Measurements from ENCODE around the gene PRKAG3.
"Not testable (repeated sequence)": the region's sequence is repeated elsewhere in the genome, so short reads cannot be mapped to it uniquely, and the experiment has no call there.

Gene PRKAG3

DNA sequence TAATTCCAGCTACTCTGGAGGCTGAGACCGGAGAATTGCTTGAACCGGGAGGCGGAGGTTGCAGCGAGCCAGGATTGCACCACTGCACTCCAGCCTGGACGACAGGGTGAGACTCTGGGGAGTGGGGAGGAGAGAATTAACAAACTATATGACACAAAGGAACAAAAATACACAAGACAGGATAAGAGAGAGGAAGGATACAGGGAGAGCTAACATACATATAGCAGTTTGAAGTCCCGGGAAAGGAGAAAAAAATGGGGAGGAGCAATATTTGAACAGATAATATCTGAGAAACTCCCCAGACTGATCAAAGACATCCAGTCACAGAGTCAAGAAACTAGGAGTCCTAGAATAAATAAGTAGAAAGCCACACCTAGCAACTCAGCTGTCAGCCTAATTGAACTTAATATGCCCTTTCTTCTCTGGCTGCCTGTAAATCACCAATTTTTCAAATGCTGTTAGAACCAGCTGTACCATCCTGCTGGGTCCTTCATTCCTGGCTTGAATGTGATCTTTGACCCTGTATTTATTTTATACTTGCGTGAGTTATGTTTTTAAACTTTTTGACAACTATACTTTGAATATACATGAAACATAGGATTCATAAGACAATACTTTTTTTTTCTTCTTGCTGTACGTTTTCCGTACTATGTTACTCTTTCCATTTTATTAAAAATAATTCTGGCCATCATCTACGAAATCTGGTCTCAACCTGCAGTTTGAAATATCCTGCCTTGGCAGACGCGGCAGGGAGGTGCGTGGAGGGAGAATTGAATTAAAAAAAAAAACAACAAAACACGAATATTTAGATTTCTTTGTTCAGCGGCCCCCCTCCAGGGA is 50.5 kb downstream of the PRKAG3 start:
- H3K9me3 ChIP-seq (ENCODE audit: control insufficient read depth, insufficient read depth, low read length): peaks cover 7% of the 10 kb centered on the region; the same call in 1 of the 2 replicates
- peak overlapping the region; percentile 82 for H3K9ac ChIP-seq (ENCODE audit: low read depth, low read length)
- peaks cover 4% of the 10 kb centered on the region for H3K4me1 ChIP-seq (ENCODE audit: insufficient read depth, low read length)

DNA sequence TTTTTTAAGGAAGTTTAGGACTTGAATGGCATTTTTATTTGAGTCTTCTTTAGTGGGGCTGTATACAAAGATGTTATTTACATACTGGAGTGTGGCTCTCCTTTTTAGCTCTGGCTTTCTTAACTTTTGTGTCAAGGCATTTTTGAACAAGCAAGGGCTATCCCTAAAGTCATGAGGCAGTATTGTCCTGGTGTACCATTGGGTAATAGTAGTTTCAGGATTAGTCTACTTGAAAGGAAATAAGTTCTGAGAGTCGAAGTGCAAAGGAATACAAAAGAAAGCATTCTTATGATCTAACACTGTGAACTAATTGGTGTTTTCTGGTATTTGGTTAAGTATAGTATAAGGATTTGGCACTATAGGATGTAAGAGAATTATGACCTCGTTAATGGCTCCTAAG is 51.6 kb downstream of the PRKAG3 start:
- no peak overlapping the region for H3K9ac ChIP-seq (ENCODE audit: low read depth, low read length)
- H3K36me3 ChIP-seq (ENCODE audit: insufficient read depth, low read length): no peaks in the 10 kb centered on the region
- H3K9me3 ChIP-seq (ENCODE audit: control insufficient read depth, insufficient read depth, low read length): peaks cover 7% of the 10 kb centered on the region; the same call in 1 of the 2 replicates
- peaks cover 4% of the 10 kb centered on the region for H3K4me1 ChIP-seq (ENCODE audit: insufficient read depth, low read length)

More for the DNA sequence above, 50.5 kb downstream of the PRKAG3 start:
- no peaks in the 10 kb centered on the region for H3K36me3 ChIP-seq (ENCODE audit: insufficient read depth, low read length)

DNA sequence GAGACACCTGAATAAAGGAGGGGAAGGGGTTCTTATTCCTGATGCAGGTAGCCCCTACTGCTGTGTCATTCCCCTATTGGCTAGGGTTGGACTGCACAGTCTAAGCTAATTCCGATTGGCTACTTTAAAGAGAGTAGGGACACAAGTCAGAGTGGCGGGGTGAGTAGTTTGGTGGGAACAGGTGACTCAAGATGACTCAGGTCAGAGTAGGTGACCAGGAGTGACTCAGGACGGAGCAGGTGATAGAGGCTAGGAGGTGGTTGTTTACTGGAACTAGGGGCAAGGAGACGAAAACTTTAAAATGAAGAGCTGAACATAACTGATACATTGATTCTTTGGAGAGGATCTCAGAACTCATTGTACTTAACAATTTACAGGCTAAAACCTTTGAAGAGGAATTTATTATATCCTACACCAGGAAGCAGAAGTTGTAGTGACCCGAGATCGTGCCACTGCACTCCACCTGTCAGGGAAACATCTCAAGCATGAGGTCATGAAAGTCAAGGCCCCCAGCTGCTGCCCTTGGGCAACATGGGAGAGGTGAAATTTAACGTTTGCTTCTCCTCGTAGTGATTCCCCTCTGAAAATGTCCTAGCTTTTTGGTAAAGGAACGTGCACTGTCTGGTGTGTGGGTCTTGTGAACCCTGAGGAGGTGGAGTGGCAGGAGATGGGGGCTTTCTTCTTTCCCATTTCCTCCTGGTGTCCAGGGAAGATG is 54.2 kb downstream of the PRKAG3 start:
- H3K36me3 ChIP-seq (ENCODE audit: insufficient read depth, low read length): no peaks in the 10 kb centered on the region

DNA sequence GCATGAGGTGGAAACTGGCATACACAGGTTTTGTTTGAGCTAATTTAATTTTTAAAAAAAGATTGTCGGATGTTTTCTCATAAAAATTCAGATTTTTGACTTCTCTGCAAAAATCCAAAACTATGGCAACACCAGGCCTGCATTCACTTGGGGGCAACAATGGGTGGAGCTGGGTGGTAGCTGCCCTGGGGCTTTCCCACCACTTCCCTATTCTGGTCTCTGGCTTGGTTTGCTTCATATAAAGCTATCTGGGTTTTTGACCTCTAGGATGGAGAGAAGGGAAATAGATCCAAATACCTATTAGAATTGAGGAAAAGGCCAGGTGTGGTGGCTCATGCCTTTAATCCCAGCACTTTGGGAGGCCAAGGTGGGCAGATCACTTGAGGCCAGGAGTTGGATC is 55.1 kb downstream of the PRKAG3 start:
- Histone ChIP-seq H3K4me1 (ENCODE audit: insufficient read depth, low read length) (peaks cover 4% of the 10 kb centered on the region), H3K9me3 (ENCODE audit: control insufficient read depth, insufficient read depth, low read length) (peaks cover 7% of the 10 kb centered on the region; the same call in 1 of the 2 replicates), H3K9ac (ENCODE audit: low read depth, low read length) (no peak overlapping the region)

More for the DNA sequence above, 54.2 kb downstream of the PRKAG3 start:
- Histone ChIP-seq H3K9me3 (ENCODE audit: control insufficient read depth, insufficient read depth, low read length) (peaks cover 7% of the 10 kb centered on the region; the same call in 1 of the 2 replicates), H3K4me1 (ENCODE audit: insufficient read depth, low read length) (peaks cover 4% of the 10 kb centered on the region), H3K9ac (ENCODE audit: low read depth, low read length) (no peak overlapping the region)

DNA sequence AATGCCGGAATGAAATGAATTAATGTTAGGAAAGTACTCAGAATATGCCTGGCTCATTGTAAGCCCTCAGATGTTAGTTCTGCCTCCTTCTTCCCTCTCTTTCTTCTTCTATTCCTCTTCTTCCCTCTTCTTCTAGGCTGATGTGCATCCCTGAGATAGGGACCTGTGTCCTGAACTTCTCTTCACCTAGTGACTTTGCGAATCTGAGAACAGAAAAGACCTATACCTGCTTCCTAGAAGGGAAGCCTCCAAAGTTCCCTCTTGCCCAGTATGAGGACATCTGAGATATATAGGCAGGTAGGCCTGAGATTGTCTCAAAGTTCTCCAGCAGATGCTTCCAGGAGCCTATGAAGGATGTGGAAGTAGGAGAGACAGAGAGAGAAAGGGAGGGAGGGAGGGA is 57.7 kb downstream of the PRKAG3 start:
- no peak overlapping the region for H3K9ac ChIP-seq (ENCODE audit: low read depth, low read length)
- H3K36me3 ChIP-seq (ENCODE audit: insufficient read depth, low read length): no peaks in the 10 kb centered on the region
- peaks cover 7% of the 10 kb centered on the region; the same call in 1 of the 2 replicates for H3K9me3 ChIP-seq (ENCODE audit: control insufficient read depth, insufficient read depth, low read length)
- H3K4me1 ChIP-seq (ENCODE audit: insufficient read depth, low read length): no peaks in the 10 kb centered on the region

More for the DNA sequence above, 55.1 kb downstream of the PRKAG3 start:
- no peaks in the 10 kb centered on the region for H3K36me3 ChIP-seq (ENCODE audit: insufficient read depth, low read length)

DNA sequence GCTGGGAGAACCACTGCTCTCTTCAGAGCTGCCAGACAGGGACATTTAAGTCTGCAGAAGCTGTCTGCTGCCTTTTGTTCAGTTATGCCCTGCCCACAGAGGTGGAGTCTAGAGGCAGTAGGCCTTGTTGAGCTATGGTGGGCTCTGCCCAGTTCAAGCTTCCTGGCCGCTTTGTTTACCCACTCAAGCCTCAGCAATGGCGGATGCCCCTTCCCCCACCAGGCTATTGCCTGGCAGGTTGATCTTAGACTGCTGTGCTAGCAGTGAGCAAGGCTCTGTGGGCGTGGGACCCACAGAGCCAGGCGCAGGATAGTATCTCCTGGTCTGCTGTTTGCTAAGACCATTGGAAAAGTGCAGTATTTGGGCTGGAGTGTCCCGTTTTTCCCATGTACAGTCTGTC is 58.8 kb downstream of the PRKAG3 start:
- not testable (repeated sequence) for H3K9ac ChIP-seq (ENCODE audit: low read depth, low read length); H3K4me1 ChIP-seq (ENCODE audit: insufficient read depth, low read length); H3K36me3 ChIP-seq (ENCODE audit: insufficient read depth, low read length); H3K9me3 ChIP-seq (ENCODE audit: control insufficient read depth, insufficient read depth, low read length)
